Tibial nerve (tissue), 4 donors: ENCODE measurements around the gene TNFRSF12A. TPM values are rescaled to one million over a fixed set of nuclear protein-coding genes. Genes with fewer than 3 reads are reported as not detected.

Experiments
- DNase-seq, 2 donors: peaks; one replicate each; pipeline ENCODE4 v3.0.0-alpha.2; 2019; ENCODE audit warnings: low spot score in 2 of 2
- H3K27ac ChIP-seq, 4 donors: fragments of 200-600 bp; sonication (generic) in 3 of 4; one replicate each; pipeline ENCODE4 v1.5.1; 2017 to 2019; ENCODE audit warnings: mild to moderate bottlenecking in 1 of 4
- H3K27me3 ChIP-seq, 2 donors: fragments of 200-600 bp; sonication (generic) in 1 of 2; one replicate each; pipeline versions ENCODE4 v1.5.1 to v1.6.0; 2017 to 2019
- H3K36me3 ChIP-seq, 3 donors: fragments of 200-600 bp; sonication (generic); one replicate each; pipeline ENCODE4 v1.5.1; 2018 to 2019
- H3K4me1 ChIP-seq, 4 donors: fragments of 200-600 bp; sonication (generic) in 3 of 4; one replicate each; pipeline ENCODE4 v1.5.1; 2017 to 2019
- H3K4me3 ChIP-seq, 4 donors: fragments of 200-600 bp; sonication (generic) in 3 of 4; one replicate each; pipeline ENCODE4 v1.5.1; 2017 to 2019; ENCODE audit warnings: mild to moderate bottlenecking in 1 of 4, moderate library complexity in 1 of 4
- H3K9me3 ChIP-seq, 4 donors: fragments of 200-600 bp; sonication (generic) in 3 of 4; one replicate each; pipeline ENCODE4 v1.5.1; 2017 to 2019
- CTCF ChIP-seq, 5 experiments: fragments of 200-600 bp in 3 of 5; fragments of 450-650 bp in 2 of 5; sonication (generic) in 3 of 5; IDR thresholded peaks; one replicate each; pipeline ENCODE4 v1.5.1; 2016 to 2019; ENCODE audit warnings: antibody characterized with exemption in 5 of 5, mild to moderate bottlenecking in 3 of 5, moderate library complexity in 2 of 5
- EP300 ChIP-seq, 2 donors: sonication (generic); formaldehyde crosslinking; IDR thresholded peaks; one replicate each; pipeline ENCODE4 v1.6.1; 2017; ENCODE audit warnings: antibody characterized with exemption in 2 of 2, mild to moderate bottlenecking in 1 of 2
- POLR2A ChIP-seq, 2 donors: fragments of 450-650 bp; IDR thresholded peaks; one replicate each; pipeline ENCODE4 v1.6.1; 2017; ENCODE audit warnings: antibody characterized with exemption in 2 of 2, mild to moderate bottlenecking in 2 of 2, moderate library complexity in 2 of 2
- WGBS, 2 donors: methylation state at CpG; one replicate each; pipeline ENCODE4 v1.1.5; 2018; 5-methylcytosine and 5-hydroxymethylcytosine counted together
- total RNA-seq, 4 donors: library from RNA; depleted of rRNA; stranded (reverse); fragments of >200 nt; gene quantifications; one replicate each; pipeline ENCODE4 v1.1.0, GENCODE V29; 2016

The TNFRSF12A gene
- total RNA-seq, 4 donors from 2014 or later = 2.4 to 47.4 (median 11.5) TPM

- Histone ChIP-seq H3K27me3 (no peaks in the 10 kb centered on the region), H3K4me1 (peaks cover 0 to 22% (median 15%) of the 10 kb centered on the region in 4 donors), H3K9me3 (no peaks in the 10 kb centered on the region), H3K36me3 (peaks cover 0 to 7% (median 0%) of the 10 kb centered on the region in 3 donors), H3K27ac (peak overlapping the region in 3 of 4 donors; percentile 38 to 88 (median 80)), H3K4me3 (peak overlapping the region; percentile 69 to 93 (median 74))
- no peak for DNase-seq
- 26 to 42% methylated on average over 7 to 9 of the region's 9 CpGs for WGBS, 2 donors
- TF ChIP-seq POLR2A (IDR thresholded peaks at IDR 0.05) (no peak), CTCF (IDR thresholded peaks at IDR 0.05) (no peak), EP300 (IDR thresholded peaks at IDR 0.05) (no peak)
Measured at GRCh38 chr16:3059723-3060242, 39.6 kb downstream of the TNFRSF12A start.

- no peaks in the 10 kb centered on the region for H3K27me3 ChIP-seq
- WGBS, 2 donors = 82 to 85% methylated on average over 12 to 14 of the region's 14 CpGs
- no peaks in the 10 kb centered on the region for H3K36me3 ChIP-seq
- no peak for TF ChIP-seq CTCF (IDR thresholded peaks at IDR 0.05)
- TF ChIP-seq POLR2A (IDR thresholded peaks at IDR 0.05) = no peak
- TF ChIP-seq EP300 (IDR thresholded peaks at IDR 0.05) = no peak
- no peak overlapping the region for H3K27ac ChIP-seq
- no peaks in the 10 kb centered on the region for H3K9me3 ChIP-seq
- H3K4me3 ChIP-seq = no peak overlapping the region
- peaks cover 0 to 30% (median 16%) of the 10 kb centered on the region in 4 donors for H3K4me1 ChIP-seq
- no peak for DNase-seq
Measured at GRCh38 chr16:3060339-3061127, 40.4 kb downstream of the TNFRSF12A start.

GRCh38 chr16:3062553-3062952, 42.4 kb downstream of the TNFRSF12A start:
- H3K4me3 ChIP-seq = no peak overlapping the region
- 78 to 89% methylated on average over 6 of the region's 6 CpGs for WGBS, 2 donors
- no peak for TF ChIP-seq CTCF (IDR thresholded peaks at IDR 0.05)
- TF ChIP-seq POLR2A (IDR thresholded peaks at IDR 0.05) = no peak
- TF ChIP-seq EP300 (IDR thresholded peaks at IDR 0.05) = no peak
- peaks cover 0 to 31% (median 16%) of the 10 kb centered on the region in 4 donors for H3K4me1 ChIP-seq
- no peak for DNase-seq
- H3K9me3 ChIP-seq = no peaks in the 10 kb centered on the region
- H3K27me3 ChIP-seq = no peaks in the 10 kb centered on the region
- no peaks in the 10 kb centered on the region for H3K36me3 ChIP-seq
- no peak overlapping the region for H3K27ac ChIP-seq

- Histone ChIP-seq H3K36me3 (no peaks in the 10 kb centered on the region), H3K27me3 (no peaks in the 10 kb centered on the region), H3K4me1 (peaks cover 0 to 19% (median 9%) of the 10 kb centered on the region in 4 donors), H3K27ac (no peak overlapping the region), H3K9me3 (no peaks in the 10 kb centered on the region), H3K4me3 (no peak overlapping the region)
- 80 to 86% methylated on average over 8 of the region's 8 CpGs for WGBS, 2 donors
- DNase-seq = no peak
- TF ChIP-seq EP300 (IDR thresholded peaks at IDR 0.05) (no peak), POLR2A (IDR thresholded peaks at IDR 0.05) (no peak), CTCF (IDR thresholded peaks at IDR 0.05) (no peak)
Measured at GRCh38 chr16:3063625-3064386, 43.6 kb downstream of the TNFRSF12A start.
